GM19467 (cell line): ENCODE results near the gene IKZF1.
A peak's percentile ranks its signal among the peaks of the same experiment; 100 is the strongest.

Experiments used
- ATAC-seq: cut with Tn5 transposase; IDR thresholded peaks from one replicate; pipeline ENCODE4 v1.9.1; 2021; ENCODE audit warnings: mild to moderate bottlenecking, moderate library complexity; ENCODE audit not compliant: unreplicated experiment

IKZF1 gene

DNA sequence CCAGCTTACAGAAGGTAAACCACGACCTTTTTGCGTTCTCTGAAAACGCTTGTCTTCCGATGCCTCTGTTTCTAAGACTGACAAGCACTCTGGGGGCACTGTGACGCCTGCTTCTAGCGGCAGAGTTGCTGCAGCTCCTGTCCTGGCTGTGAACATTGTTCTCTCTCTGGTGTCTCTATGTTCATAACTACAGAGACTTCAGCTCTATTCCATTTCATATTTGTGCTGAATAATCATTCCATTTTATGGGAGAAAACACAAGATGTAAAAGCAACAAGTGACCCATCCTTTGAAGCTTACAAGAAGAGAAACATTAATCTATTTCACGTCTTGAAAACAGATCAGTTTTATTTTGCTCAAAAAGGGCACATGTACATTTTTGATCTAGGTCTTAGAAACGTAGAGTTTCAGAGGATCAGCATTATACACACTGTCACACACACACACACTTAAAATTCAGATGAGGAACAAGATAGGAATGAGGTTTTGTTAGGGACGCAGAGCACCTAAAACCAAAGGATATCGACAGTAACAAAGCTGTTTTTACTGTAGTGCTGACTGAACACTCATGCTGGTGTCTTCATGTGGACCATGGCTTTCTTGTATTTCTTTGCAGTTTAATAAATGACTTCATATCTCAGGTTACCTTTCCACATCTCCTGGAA lies 3.0 kb downstream of the IKZF1 start:
- ATAC-seq = peak; percentile 19

- ATAC-seq = no peak
These were observed 3.7 kb downstream of the IKZF1 start for GRCh38 chr7:50308203-50308531.

DNA sequence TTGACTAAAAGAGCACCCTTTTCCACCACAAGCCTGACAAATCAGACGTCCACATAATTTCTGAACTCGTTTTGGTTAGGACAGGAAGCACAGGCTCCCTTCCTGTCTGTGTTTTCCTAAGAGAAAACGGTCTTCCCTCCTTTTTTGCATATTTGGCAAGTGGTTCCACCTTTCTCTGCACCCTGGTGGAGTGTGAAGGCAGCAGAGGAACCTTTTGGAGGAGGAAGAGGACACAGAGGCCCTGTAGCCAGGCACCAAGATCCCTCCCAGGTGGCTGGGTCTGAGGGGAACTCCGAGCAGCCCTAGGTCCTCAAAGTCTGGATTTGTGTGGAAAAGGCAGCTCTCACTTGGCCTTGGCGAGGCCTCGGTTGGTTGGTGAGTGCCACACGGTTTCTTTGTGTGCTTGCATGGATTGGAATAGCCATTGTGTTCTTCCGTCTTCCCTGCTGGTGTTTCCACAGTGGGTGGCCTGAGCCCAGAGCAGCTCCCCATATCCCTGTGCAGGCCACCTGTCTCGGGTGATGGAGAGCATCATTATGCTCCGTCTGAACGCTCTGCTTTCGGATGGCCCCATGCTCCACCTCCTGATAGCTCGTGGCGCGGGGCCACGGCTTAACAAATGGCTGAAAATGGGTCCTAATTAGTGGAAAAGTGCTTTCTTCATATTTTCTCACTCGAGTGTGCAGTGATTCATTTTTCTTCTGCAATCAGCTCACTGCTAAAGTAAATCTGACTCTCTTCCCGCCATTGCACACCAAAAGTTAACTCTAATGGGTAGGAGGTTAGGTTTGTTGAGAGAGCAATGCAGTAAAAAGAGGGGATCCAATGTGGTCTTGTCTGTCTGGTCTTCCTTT lies 4.2 kb downstream of the IKZF1 start:
- ATAC-seq = no peak

DNA sequence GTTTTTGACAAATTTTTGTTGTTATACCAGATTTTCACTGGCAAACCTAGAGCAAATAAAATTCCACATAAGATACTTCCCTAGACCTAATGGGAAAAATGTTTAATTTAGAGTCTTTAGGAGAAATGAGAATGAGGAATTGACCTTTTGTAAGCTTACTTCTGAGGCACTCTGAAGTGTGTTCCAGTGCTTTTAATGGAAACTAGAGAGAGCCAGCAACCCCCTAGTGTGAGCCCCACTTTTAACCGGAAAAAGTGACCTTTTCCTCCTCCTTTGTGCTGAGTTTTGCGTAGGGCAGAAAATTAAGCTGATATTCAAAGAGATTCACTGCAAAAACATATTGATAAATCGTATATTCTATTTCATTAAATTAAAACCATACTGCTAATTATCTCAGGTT lies 5.2 kb downstream of the IKZF1 start:
- ATAC-seq = no peak

DNA sequence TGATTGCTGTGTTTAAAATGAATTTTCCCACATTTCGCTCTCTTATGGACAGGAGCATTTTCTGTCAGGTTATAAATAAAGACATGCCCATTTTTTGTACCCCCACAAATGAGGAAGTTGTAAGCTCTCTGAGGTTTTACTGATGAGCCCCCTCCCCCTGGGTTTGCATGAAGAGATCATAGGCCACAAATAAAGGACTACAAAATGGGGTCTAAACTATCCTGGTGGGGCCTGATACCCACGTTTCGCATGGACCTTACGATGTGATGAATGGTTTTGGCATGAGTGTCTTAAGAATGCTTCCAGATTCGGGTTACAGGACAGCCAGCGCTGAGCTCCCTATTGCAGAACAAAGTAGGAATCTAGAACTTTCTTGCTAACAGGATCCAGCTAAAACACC lies 5.8 kb downstream of the IKZF1 start:
- no peak for ATAC-seq

GRCh38 chr7:50310956-50311355 lies 6.4 kb downstream of the IKZF1 start:
- no peak for ATAC-seq

DNA sequence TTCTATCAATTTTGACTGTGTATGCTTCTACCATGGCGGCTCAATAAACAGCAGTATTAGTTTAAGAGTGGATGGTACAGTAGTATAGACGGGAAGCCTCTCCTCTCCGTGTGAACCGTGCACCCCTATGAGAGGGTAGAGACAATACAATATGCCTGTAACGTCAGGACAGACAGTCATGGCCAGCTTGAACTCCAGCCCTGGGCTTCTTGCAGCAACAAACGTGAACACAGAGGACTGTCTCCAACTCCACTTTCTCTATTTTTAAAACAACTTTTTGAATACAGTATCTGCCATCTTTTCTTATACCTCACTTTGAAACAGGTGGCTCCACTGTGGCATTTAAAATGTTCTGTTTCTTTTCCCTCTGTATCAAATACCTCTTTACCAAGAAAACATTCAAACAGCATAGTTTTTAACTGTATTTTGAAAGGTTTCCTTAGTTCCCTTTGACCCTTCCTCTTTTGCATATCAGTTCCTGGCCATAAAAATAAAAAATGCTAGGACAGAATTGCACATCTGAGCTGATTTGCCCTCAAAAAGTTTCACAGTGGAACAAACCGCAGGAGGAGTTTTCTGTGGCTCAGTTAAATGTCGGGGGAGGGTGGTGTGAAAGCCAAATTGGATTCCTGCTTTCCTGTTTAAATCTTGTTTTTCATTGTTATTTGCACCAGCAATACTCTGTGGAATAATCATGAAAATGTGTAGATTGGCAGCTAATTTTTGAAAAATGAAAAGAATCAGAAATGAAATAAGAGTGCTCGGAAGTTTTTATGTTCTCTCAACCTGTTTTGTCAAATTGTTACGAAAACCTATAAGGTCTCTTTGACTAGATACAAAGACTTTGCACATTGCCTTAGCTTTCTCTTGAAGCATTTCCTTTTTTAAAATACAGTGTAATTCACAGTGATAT lies 8.0 kb downstream of the IKZF1 start:
- ATAC-seq = no peak

DNA sequence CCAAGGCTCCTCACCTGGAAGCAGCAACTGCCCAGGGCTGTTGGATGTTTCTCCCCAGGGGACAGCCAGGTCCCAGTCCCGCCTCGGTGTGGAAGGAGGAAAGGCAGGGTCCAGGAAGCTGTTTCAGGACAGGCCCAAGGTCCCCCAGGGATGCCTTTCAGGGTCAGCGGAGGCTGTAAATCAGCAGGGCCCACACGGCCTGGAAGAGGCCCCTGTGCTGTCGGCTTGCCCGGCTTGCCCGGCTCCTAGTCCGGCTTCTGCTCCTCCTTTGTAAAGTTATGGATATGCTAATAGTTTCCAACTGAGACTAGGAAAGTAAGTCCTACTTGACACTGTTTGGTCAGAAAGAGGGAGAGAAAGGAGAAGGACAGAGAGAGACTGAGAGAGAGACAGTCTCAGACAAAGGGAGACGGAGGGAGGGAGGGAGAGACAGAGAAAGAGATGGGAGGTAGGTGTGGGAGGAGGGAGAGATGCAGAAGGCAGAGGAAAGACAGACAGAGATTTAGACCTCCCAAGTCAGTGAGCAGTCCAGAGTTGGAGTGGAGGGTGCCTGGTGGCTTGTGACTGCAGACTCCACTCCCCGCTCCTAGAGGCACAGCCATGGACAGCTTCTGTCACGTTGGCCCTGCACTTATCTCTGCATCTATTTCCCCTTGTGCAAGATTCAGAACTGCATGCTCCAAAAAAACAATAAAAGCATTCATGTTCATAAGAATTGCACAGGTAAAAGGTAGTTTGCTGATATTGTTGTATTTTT lies 10.5 kb downstream of the IKZF1 start:
- no peak for ATAC-seq

DNA sequence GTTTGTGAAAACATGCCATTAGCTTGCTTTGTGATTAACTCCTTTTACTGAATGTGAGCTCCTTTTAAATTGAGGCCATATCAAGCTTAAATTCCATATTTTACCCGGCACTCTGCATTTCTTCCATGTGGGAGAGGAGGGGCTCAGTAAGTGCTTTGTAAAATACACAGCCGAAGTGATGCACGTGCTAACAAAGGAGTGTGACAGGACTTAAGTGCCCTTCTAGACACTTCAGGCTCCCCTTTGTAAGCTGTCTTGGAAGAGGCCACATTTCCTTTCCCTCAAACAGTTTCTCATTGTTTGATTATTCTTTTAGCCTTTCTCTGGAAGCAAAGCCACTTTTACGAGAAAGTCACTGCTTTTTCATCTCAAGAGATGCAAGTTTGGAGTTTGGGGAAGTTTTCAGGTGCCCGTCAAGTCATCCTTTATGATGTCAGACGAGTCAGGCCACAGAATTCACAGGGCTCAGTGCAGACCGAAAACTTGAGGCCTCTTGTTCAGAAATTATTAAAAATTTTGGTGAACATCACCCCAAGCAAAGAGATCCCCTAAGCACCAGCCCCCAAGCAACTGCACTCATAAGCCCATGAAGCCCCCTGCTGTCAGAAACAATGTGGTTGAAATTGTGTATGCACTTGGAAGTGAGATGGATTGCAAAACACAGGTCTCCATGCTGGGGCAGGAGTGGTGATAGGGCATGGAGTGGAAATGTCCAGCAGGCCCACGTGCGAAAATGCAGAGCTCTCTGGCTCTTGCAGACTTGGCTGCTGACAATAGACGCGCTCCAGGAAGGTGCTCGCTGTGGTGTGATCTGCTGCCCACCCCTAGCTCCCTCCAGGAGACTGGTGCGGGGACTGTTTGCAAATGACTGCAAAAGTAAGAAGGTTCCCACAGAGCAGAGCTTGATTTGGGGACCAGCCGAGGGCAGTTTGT lies 11.5 kb downstream of the IKZF1 start:
- no peak for ATAC-seq

DNA sequence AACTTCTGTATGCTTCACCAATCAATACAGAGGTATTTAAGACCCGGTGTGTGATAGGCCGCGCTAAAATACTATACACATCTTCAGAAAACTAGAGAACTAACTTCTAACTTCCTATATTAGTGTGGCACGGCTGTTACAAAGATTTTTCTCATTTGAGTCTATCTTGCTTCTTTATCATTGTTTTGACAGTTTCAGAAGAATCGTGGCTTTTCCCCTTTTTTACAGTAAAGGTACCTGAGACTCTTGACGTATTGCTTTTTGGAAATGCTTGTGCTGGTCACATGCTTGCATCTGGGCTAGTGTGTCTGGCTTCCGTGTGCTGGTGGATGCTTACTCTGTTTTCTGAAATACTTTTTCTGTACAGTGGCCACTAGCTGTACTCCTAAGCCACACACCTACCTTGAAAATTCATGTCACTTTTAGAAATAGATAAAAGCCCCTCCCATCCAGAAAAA lies 12.7 kb downstream of the IKZF1 start:
- ATAC-seq = peak; percentile 51

GRCh38 chr7:50317697-50318669 lies 13.5 kb downstream of the IKZF1 start:
- no peak for ATAC-seq

DNA sequence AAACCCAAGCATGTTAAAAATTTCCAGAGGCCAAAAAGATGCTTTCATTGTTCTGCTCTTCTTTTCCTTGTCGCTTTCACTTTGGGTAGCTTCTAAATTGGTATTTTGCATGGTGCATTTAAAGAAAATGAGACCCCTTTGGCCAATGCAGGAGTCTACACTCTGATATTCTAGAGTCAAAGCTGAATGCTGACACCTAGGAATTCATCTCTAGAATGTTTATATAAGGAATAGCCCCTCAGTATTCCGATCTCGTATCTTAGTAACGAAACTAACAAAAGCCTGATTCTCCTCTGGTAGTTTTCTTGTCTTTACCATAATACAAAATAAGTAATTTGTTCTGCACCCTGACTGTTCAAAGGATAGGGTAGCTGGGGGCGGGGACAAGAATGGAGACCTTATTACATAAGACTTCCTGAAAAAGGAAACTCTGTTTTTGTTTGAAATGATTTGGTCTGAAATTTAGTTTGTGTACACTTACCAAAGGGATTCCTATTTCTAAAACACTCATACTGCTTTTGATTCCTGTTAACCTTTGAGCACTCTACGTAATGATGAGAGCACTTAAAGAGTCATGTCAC lies 17.1 kb downstream of the IKZF1 start:
- ATAC-seq = no peak

GRCh38 chr7:50324113-50324512 lies 19.6 kb downstream of the IKZF1 start:
- no peak for ATAC-seq

GRCh38 chr7:50327443-50327842 lies 22.9 kb downstream of the IKZF1 start:
- peak; percentile 31 for ATAC-seq

DNA sequence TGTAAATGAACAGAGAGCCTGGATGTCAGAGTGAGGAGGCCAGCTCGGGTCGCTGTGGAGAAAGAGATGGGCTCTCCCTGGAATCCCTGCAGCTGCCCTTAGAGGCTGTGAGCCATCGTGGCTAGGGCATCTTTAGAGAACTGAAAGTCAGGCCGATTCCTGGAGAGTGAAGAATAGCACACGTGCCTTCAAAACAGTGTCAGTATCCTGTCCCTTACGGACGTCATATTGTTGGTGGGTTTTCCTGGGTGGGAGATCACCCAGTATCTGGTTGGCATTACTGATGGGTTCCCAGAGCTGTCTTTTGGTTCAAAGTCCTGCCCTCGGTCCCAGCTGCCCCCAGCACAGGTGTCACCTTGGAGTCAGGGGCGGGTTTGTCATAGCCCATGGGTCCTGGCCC lies 25.3 kb downstream of the IKZF1 start:
- peak; percentile 26 for ATAC-seq

- ATAC-seq = no peak
These were observed 25.7 kb downstream of the IKZF1 start for GRCh38 chr7:50330254-50330653.

- no peak for ATAC-seq
These were observed 26.2 kb downstream of the IKZF1 start for GRCh38 chr7:50330696-50331095.

GRCh38 chr7:50331564-50332208 lies 27.2 kb downstream of the IKZF1 start:
- ATAC-seq = peak; percentile 52
